Trophoblast cell (in vitro differentiated cells and primary cell): Measurements from ENCODE around the gene TGFB1.

Source experiments
- DNase-seq, 2 donors: peaks; one replicate each; pipeline ENCODE4 v3.0.0-alpha.2; 2016
- H2AFZ ChIP-seq: 2 replicates; pipeline ENCODE4 v1.6.1; 2013; ENCODE audit warnings: low read length, moderate library complexity, mild to moderate bottlenecking; ENCODE audit not compliant: insufficient read depth, poor library complexity
- H2AK5ac ChIP-seq: 2 replicates; pipeline ENCODE4 v1.6.1; 2013; ENCODE audit warnings: mild to moderate bottlenecking, low read length
- H2BK120ac ChIP-seq: 2 replicates; pipeline ENCODE4 v1.6.1; 2013; ENCODE audit warnings: low read length, mild to moderate bottlenecking, moderate library complexity; ENCODE audit not compliant: insufficient read depth, poor library complexity
- H2BK12ac ChIP-seq: 2 replicates; pipeline ENCODE4 v1.6.1; 2013; ENCODE audit warnings: mild to moderate bottlenecking, low read length, moderate library complexity
- H2BK5ac ChIP-seq: 2 replicates; pipeline ENCODE4 v1.6.1; 2013; ENCODE audit warnings: low read length, low read depth, moderate library complexity, mild to moderate bottlenecking; ENCODE audit not compliant: poor library complexity
- H3K14ac ChIP-seq: 2 replicates; pipeline ENCODE4 v1.6.1; 2013; ENCODE audit warnings: mild to moderate bottlenecking, low read length
- H3K18ac ChIP-seq: 2 replicates; pipeline ENCODE4 v1.6.1; 2013; ENCODE audit warnings: mild to moderate bottlenecking, low read length
- H3K23ac ChIP-seq: 2 replicates; pipeline ENCODE4 v1.6.1; 2013; ENCODE audit warnings: low read length
- H3K27ac ChIP-seq: 2 replicates; pipeline ENCODE4 v1.5.1; 2013; ENCODE audit warnings: low read depth, mild to moderate bottlenecking, inconsistent platforms, low read length, moderate library complexity
- H3K27me3 ChIP-seq: 2 replicates; pipeline ENCODE4 v1.6.1; 2013; ENCODE audit warnings: inconsistent platforms, mild to moderate bottlenecking, low read length, moderate library complexity; ENCODE audit not compliant: insufficient read depth
- H3K36me3 ChIP-seq, 2 experiments: 1 replicate in 1 of 2; 2 replicates in 1 of 2; pipeline ENCODE4 v1.6.1; 2013; ENCODE audit warnings: low read length in 2 of 2, mild to moderate bottlenecking in 2 of 2, moderate library complexity in 1 of 2; ENCODE audit not compliant: insufficient read depth in 2 of 2, control insufficient read depth in 1 of 2
- H3K4ac ChIP-seq: 2 replicates; pipeline ENCODE4 v1.6.1; 2013; ENCODE audit warnings: low read depth, mild to moderate bottlenecking, low read length, moderate library complexity
- H3K4me1 ChIP-seq, 2 experiments: 1 replicate in 1 of 2; 2 replicates in 1 of 2; pipeline ENCODE4 v1.6.1; 2013; ENCODE audit warnings: low read length in 2 of 2, mild to moderate bottlenecking in 2 of 2, moderate library complexity in 1 of 2; ENCODE audit not compliant: insufficient read depth in 2 of 2, control insufficient read depth in 1 of 2
- H3K4me2 ChIP-seq: 2 replicates; pipeline ENCODE4 v1.6.1; 2013; ENCODE audit warnings: inconsistent platforms, mild to moderate bottlenecking, low read length, moderate library complexity
- H3K4me3 ChIP-seq: 2 replicates; pipeline ENCODE4 v1.5.1; 2013; ENCODE audit warnings: mild to moderate bottlenecking, low read depth, low read length, inconsistent platforms
- H3K79me1 ChIP-seq: one replicate; pipeline ENCODE4 v1.6.1; 2013; ENCODE audit warnings: low read length
- H3K79me2 ChIP-seq: 2 replicates; pipeline ENCODE4 v1.6.1; 2013; ENCODE audit warnings: low read length, mild to moderate bottlenecking; ENCODE audit not compliant: control insufficient read depth, insufficient read depth, poor library complexity
- H3K9ac ChIP-seq: 2 replicates; pipeline ENCODE4 v1.6.1; 2013; ENCODE audit warnings: mild to moderate bottlenecking, low read length
- H3K9me3 ChIP-seq: 2 replicates; pipeline ENCODE4 v1.6.1; 2013; ENCODE audit warnings: low read depth, mild to moderate bottlenecking, control low read depth, inconsistent platforms, low read length; ENCODE audit not compliant: insufficient read depth
- H4K12ac ChIP-seq: 2 replicates; pipeline ENCODE4 v1.6.1; 2013; ENCODE audit warnings: low read depth, mild to moderate bottlenecking, low read length, moderate library complexity
- H4K8ac ChIP-seq: 2 replicates; pipeline ENCODE4 v1.6.1; 2013; ENCODE audit warnings: low read depth, mild to moderate bottlenecking, low read length, moderate library complexity
- H4K91ac ChIP-seq: one replicate; pipeline ENCODE4 v1.6.1; 2013; ENCODE audit warnings: low read depth, mild to moderate bottlenecking, low read length, moderate library complexity
- WGBS: extraction: QIAGEN DNeasy Blood & Tissue Kit; methylation state at CpG from one replicate; pipeline ENCODE4 v1.1.7; 2013; ENCODE audit warnings: missing lambda C conversion rate; ENCODE audit not compliant: insufficient read length, insufficient coverage; ENCODE audit errors: extremely low coverage; 5-methylcytosine and 5-hydroxymethylcytosine counted together

The TGFB1 gene

DNA sequence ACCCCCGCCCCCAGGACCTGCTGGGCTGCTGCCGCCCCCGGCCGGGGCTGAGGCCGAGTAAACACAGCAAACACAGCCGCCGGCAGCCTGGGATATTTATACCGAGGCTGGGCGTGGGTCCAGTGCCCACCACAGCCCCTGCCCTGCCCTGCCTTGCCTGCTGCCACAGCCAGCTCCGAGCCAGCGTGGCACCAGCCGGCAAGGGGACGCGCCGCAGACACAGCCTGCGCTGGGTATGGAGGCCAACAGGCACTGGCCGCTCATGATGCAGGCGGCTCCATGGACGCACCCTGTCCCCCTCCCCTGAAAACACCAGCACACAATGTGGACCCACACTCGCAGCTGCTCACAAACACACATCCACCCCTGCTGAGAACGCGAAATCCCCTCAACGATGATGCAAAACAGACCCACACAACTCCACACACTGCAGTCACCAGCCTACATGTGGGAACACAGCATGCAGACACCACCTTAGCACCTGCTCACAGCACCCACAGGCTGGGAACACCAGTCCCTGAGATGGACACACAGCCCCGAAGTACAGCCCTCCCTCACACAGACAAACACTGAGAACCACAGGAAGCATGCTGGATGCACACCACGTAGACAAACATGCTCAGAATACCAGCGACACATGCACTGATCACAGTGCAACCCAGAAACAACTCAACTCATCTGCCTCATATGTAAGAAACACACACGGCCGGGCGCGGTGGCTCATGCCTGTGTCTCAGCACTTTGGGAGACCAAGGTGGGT lies 27.6 kb downstream of the TGFB1 start:
- H3K27ac ChIP-seq, result peak overlapping the region; percentile 99
- no peaks in the 10 kb centered on the region for H3K27me3 ChIP-seq
- H3K23ac ChIP-seq, result no peak overlapping the region
- H3K18ac ChIP-seq, result peak overlapping the region; percentile 95
- H2BK5ac ChIP-seq, result peak overlapping the region; percentile 93
- H3K79me2 ChIP-seq, result peaks cover 17% of the 10 kb centered on the region
- peak in 1 of 2 donors; percentile 58 for DNase-seq
- H3K9me3 ChIP-seq, result no peaks in the 10 kb centered on the region
- peak overlapping the region; percentile 86 for H4K8ac ChIP-seq
- H3K36me3 ChIP-seq, result peaks cover 35 to 36% of the 10 kb centered on the region in 2 experiments
- peaks cover 55 to 64% of the 10 kb centered on the region in 2 experiments for H3K4me1 ChIP-seq
- H3K4me2 ChIP-seq, result peak overlapping the region; percentile 64
- H3K4me3 ChIP-seq, result peak overlapping the region; percentile 16
- peak overlapping the region; percentile 1 for H3K9ac ChIP-seq
- no CpG with 5 or more reads among the region's 30 CpGs for WGBS
- H2BK12ac ChIP-seq, result peak overlapping the region; percentile 74
- H2AFZ ChIP-seq, result peak overlapping the region; percentile 67
- H3K79me1 ChIP-seq, result peaks cover 54% of the 10 kb centered on the region
- H4K12ac ChIP-seq, result peak overlapping the region; percentile 31
- H4K91ac ChIP-seq, result peak overlapping the region; percentile 95
- H2BK120ac ChIP-seq, result peak overlapping the region; percentile 87
- H2AK5ac ChIP-seq, result peak overlapping the region; percentile 91
- peak overlapping the region; percentile 81 for H3K4ac ChIP-seq
- H3K14ac ChIP-seq, result peak overlapping the region; percentile 89

DNA sequence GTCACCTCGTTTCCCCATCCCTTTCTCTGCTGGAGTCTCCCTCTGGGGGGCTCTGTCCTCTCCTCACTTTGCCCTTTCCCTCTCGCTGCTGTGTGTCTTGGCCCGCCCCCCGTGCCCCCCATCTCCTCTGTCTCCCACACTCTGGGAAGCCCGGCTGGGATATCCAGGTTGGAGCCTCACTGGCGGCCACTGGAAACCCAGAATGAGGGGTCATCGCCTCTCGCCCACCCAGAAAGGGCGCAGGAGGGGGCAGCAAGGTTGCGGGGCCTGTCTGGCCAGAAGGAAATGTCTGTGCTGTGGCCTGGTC lies 28.1 kb downstream of the TGFB1 start:
- H2AK5ac ChIP-seq, result peak overlapping the region; percentile 61
- WGBS, result no CpG with 5 or more reads among the region's 10 CpGs
- peak overlapping the region; percentile 95 for H4K91ac ChIP-seq
- DNase-seq, result no peak
- peak overlapping the region; percentile 74 for H2BK12ac ChIP-seq
- H2AFZ ChIP-seq, result peak overlapping the region; percentile 67
- no peak overlapping the region for H3K4me3 ChIP-seq
- H4K12ac ChIP-seq, result no peak overlapping the region
- peaks cover 59% of the 10 kb centered on the region for H3K79me1 ChIP-seq
- peak overlapping the region; percentile 99 for H3K27ac ChIP-seq
- peaks cover 36 to 37% of the 10 kb centered on the region in 2 experiments for H3K36me3 ChIP-seq
- peaks cover 17% of the 10 kb centered on the region for H3K79me2 ChIP-seq
- H3K9ac ChIP-seq, result no peak overlapping the region
- H4K8ac ChIP-seq, result peak overlapping the region; percentile 86
- peak overlapping the region; percentile 87 for H2BK120ac ChIP-seq
- peaks cover 60 to 70% of the 10 kb centered on the region in 2 experiments for H3K4me1 ChIP-seq
- no peaks in the 10 kb centered on the region for H3K9me3 ChIP-seq
- H3K23ac ChIP-seq, result no peak overlapping the region
- peak overlapping the region; percentile 81 for H3K4ac ChIP-seq
- peak overlapping the region; percentile 64 for H3K4me2 ChIP-seq
- H3K14ac ChIP-seq, result peak overlapping the region; percentile 89
- peak overlapping the region; percentile 95 for H3K18ac ChIP-seq
- H2BK5ac ChIP-seq, result peak overlapping the region; percentile 93
- H3K27me3 ChIP-seq, result no peaks in the 10 kb centered on the region

DNA sequence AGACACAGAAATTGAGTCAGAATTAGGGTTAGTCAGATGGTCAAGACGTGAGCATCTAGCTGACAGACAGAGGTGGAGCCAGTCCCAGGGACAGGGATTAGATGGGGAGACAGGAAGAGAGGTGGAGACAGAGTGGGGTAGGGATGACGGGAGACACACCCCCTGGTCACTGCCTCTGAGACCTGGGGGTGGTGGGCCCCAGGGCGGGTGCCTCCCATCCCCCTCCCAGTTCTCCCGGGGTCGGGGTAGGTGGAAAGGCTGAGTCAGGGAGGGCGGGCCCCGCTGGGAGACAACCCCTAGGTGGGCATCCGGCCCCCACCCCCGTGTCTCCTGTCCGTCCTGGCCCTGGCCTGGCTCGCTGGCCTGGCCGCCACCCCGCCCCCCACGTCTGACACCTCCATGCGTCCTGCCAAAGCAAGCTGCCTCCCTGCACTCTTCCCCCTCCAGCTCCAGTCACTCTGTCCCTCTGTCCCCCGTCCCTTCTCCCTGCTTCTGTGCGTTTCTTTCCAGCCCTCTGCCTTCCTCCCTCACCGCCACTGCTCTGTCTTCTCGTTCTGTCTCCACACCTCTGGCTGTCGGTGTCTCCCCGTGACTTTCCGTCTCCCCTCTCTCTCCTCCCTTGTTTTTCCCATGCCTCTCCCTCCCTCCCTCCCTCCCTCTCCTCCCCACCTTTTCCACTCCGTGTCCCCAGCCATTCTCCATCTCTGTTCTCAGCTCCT lies 28.6 kb downstream of the TGFB1 start:
- Histone ChIP-seq H3K4me3 (no peak overlapping the region), H3K79me2 (peaks cover 19% of the 10 kb centered on the region), H4K12ac (peak overlapping the region; percentile 4), H3K27me3 (no peaks in the 10 kb centered on the region), H3K4ac (peak overlapping the region; percentile 81), H2BK5ac (peak overlapping the region; percentile 93), H2AFZ (no peak overlapping the region), H2BK120ac (peak overlapping the region; percentile 87), H3K36me3 (peaks cover 36 to 37% of the 10 kb centered on the region in 2 experiments), H3K9me3 (no peaks in the 10 kb centered on the region), H4K91ac (peak overlapping the region; percentile 95), H4K8ac (peak overlapping the region; percentile 86), H2BK12ac (peak overlapping the region; percentile 90), H3K27ac (peak overlapping the region; percentile 99), H3K14ac (peak overlapping the region; percentile 93), H2AK5ac (peak overlapping the region; percentile 85), H3K4me1 (peaks cover 66 to 75% of the 10 kb centered on the region in 2 experiments), H3K23ac (no peak overlapping the region), H3K79me1 (peaks cover 63% of the 10 kb centered on the region), H3K18ac (peak overlapping the region; percentile 95), H3K4me2 (peak overlapping the region; percentile 64), H3K9ac (peak overlapping the region; percentile 3)
- no CpG with 5 or more reads among the region's 23 CpGs for WGBS
- peak in 1 of 2 donors; percentile 32 for DNase-seq

DNA sequence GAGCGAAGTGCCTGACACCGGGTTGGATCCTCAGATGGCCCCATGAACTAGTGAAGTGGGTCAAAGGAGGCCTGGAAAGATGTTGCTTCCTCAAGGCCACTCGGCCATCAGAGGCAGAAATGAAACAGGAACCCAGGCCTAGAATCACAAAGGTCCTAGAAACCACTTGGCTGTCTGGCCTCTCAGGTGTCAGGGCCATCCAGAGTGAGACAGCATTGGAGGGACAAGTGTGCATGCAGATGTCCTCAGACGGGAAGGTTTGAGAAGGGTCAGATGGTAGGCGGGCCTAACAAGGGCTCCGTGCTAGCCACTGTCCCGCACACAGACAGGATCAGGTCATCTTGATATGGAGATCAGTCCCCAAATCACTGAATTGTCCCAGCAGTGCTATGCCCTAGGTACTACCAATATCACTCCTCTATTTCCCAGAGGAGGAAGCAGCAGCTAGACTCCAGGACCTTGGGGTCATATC lies 29.5 kb downstream of the TGFB1 start:
- WGBS, result no CpG with 5 or more reads among the region's 7 CpGs

More for the DNA sequence above, 29.5 kb downstream of the TGFB1 start:
- Histone ChIP-seq H2BK5ac (peak overlapping the region; percentile 98), H3K27me3 (no peaks in the 10 kb centered on the region), H3K4me3 (no peak overlapping the region), H3K79me1 (peaks cover 64% of the 10 kb centered on the region), H3K36me3 (peaks cover 40 to 45% of the 10 kb centered on the region in 2 experiments), H2BK12ac (peak overlapping the region; percentile 88), H4K12ac (no peak overlapping the region), H3K9ac (no peak overlapping the region), H4K8ac (peak overlapping the region; percentile 90), H3K4me2 (peak overlapping the region; percentile 7), H2AK5ac (peak overlapping the region; percentile 82), H2BK120ac (peak overlapping the region; percentile 97), H4K91ac (peak overlapping the region; percentile 99), H3K9me3 (no peaks in the 10 kb centered on the region), H3K23ac (no peak overlapping the region), H3K27ac (peak overlapping the region; percentile 99), H3K79me2 (peaks cover 19% of the 10 kb centered on the region), H3K18ac (peak overlapping the region; percentile 89), H3K14ac (peak overlapping the region; percentile 60), H2AFZ (no peak overlapping the region), H3K4me1 (peaks cover 70 to 81% of the 10 kb centered on the region in 2 experiments), H3K4ac (peak overlapping the region; percentile 55)
- DNase-seq, result peak in 1 of 2 donors; percentile 38
